Brain microvascular endothelial cell (primary cell): ENCODE measurements around the gene FOXJ1.

Experiments used
- DNase-seq: peaks from one replicate; pipeline ENCODE4 v3.0.0-alpha.2; 2020
- H3K27ac ChIP-seq: fragments of 250-450 bp; sonication (Bioruptor Pico); 2 replicates; pipeline ENCODE4 v1.5.1; 2020; ENCODE audit warnings: mild to moderate bottlenecking, moderate library complexity
- H3K27me3 ChIP-seq: fragments of 250-450 bp; sonication (Bioruptor Pico); replicated peaks from 2 replicates; pipeline ENCODE4 v1.5.1; 2020; ENCODE audit warnings: mild to moderate bottlenecking
- H3K36me3 ChIP-seq: fragments of 250-450 bp; sonication (Bioruptor Pico); replicated peaks from 2 replicates; pipeline ENCODE4 v1.5.1; 2020; ENCODE audit warnings: mild to moderate bottlenecking
- H3K4me3 ChIP-seq: 2 replicates; pipeline ENCODE4 v1.5.1; 2011; ENCODE audit warnings: low read depth, mild to moderate bottlenecking, control low read depth, low read length, moderate library complexity
- in situ Hi-C: cut with HindIII; loops from 2 replicates; pipeline ENCODE4 v1.10.0; 2017; ENCODE audit warnings: low sequenced_read_pairs, low pct_ligation_motif_present
- TF ChIP-seq, protein P1 (sequence below): IDR thresholded peaks from 2 replicates; pipeline ENCODE4 v1.5.1; 2011; ENCODE audit warnings: low read depth, mild to moderate bottlenecking, moderate library complexity, low read length, control low read depth, inconsistent platforms; ENCODE audit errors: missing control alignments

FOXJ1 gene

DNA sequence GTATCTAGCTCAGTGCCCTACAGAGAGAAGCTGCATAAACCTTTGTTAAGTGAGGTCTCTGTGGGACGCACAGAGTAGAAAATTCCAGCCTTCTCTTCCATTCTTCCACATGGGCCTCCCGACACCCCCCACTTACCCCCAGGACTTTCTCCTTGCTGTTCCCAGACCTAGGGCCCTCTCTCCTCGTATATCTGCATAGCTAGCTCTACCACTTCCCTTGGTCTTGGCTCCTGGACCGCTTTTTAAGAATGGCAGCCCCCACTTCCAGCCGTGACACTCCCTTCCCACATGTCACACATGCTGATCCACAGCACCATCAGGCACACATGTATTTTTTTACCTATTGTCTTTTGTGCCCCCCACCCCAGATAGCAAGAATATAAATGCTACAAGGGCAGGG, 16.7 kb upstream of the FOXJ1 start:
- H3K36me3 ChIP-seq = no peaks in the 10 kb centered on the region
- no peak overlapping the region for H3K27ac ChIP-seq
- in situ Hi-C loops = loop anchor here (25.0 kb wide), 1 partner anchor 105 kb away; the partner anchor contains the start of gene UBALD2
- TF ChIP-seq, protein P1, sequence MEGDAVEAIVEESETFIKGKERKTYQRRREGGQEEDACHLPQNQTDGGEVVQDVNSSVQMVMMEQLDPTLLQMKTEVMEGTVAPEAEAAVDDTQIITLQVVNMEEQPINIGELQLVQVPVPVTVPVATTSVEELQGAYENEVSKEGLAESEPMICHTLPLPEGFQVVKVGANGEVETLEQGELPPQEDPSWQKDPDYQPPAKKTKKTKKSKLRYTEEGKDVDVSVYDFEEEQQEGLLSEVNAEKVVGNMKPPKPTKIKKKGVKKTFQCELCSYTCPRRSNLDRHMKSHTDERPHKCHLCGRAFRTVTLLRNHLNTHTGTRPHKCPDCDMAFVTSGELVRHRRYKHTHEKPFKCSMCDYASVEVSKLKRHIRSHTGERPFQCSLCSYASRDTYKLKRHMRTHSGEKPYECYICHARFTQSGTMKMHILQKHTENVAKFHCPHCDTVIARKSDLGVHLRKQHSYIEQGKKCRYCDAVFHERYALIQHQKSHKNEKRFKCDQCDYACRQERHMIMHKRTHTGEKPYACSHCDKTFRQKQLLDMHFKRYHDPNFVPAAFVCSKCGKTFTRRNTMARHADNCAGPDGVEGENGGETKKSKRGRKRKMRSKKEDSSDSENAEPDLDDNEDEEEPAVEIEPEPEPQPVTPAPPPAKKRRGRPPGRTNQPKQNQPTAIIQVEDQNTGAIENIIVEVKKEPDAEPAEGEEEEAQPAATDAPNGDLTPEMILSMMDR = no peak
- no peaks in the 10 kb centered on the region for H3K27me3 ChIP-seq
- no peak for DNase-seq
- no peak overlapping the region for H3K4me3 ChIP-seq

DNA sequence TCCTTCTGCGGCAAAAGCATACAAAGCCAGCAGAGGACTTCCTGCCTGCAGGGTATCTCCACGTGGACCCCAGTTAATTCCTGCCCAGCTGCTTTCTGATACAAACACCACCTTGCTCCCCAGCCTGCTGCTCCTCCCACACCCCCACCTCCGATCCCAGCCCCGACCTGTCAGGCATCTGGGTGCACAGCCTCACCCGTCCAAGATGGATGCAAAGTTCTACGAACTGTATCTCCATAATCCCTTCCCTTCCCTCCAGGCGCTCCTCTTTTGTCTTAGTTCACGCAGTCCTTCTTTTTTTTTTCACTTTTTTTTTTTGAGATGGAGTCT, 15.6 kb upstream of the FOXJ1 start:
- Histone ChIP-seq H3K27me3 (no peaks in the 10 kb centered on the region), H3K27ac (no peak overlapping the region), H3K4me3 (no peak overlapping the region), H3K36me3 (no peaks in the 10 kb centered on the region)
- DNase-seq = no peak
- in situ Hi-C loops = loop anchor here (25.0 kb wide), 1 partner anchor 106 kb away; the partner anchor contains the start of gene UBALD2
- TF ChIP-seq, protein P1 = no peak

DNA sequence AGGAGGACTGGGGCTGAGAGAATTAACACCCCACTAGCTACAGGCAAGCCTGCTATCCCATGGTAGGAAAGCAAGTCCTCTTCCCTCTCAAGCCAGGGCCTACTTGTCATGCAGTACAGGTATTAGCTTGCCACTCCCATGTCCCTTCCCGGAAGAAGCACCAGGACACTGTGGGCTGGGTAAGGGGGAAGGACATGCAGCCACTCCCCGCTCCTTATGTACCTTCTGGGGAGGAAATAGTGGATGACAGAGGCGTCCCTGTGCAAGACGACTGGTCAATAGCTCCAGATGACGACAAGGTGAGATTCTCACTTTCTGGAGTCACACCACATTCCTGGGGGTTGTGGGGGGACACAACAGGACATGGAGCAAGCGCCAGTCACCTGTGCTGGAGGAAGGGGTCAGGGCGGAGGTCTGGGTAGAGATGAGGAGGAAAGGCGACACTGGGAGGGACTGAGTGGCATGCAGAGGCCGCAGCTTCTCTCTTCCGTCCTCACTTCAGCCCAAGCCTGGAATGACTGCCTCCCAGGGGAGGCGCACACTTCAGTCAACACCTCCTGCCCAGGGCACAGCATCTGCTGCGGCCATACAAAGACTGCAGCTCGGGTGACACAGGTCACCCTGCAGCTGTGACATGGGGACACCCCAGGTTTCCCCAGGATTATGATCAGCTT, 15.1 kb upstream of the FOXJ1 start:
- in situ Hi-C loops = loop anchor here (25.0 kb wide), 1 partner anchor 106 kb away; the partner anchor contains the start of gene UBALD2
- H3K4me3 ChIP-seq = no peak overlapping the region
- TF ChIP-seq, protein P1 = no peak
- H3K36me3 ChIP-seq = no peaks in the 10 kb centered on the region
- no peak overlapping the region for H3K27ac ChIP-seq
- H3K27me3 ChIP-seq = no peaks in the 10 kb centered on the region
- DNase-seq = no peak

DNA sequence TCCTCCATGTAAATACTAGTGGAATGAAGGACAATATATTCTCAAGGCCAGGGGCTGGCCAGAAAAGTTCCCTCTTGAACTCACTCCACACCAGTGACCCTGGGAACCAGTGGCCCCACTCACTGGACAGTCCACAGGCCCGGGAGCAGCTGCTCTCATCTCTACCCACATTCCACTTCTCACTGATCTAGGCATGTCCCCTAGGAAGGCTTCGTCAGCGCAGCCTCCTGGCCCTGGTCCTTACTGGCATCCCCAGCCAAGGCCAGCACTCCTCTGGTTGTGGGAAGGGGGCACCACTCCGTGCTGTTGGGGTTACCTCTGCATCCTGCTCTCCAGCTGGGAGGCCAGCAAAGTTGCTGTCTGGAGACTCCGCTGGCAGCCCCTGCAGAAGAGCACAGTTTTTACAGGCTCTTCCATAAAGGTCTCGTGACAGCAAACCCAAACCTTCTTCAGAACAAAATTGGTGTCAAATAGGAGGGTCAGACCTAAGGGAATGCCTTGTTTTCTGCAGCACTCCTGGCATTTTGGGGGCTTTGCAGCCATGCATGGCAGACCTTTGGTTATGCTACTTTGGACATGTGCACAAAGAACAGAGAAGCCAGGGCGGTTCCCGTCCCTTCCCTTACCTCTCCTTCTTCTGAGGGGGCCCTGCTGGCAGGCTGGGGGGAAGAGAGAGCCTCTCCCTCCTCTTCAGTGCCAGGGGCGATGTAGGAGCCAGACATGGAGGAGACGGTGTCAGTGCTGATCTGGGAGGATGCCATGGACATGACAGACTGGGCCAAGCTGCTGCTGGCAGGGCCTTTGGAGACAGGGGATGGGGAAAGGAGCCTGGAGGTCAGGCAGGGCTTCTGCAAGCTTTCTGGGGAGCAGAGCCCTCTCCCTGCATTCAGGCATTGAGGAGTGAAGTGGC, 14.1 kb upstream of the FOXJ1 start:
- H3K27me3 ChIP-seq = no peaks in the 10 kb centered on the region
- H3K27ac ChIP-seq = no peak overlapping the region
- H3K4me3 ChIP-seq = no peak overlapping the region
- TF ChIP-seq, protein P1 = no peak
- in situ Hi-C loops = loop anchor here (25.0 kb wide), 1 partner anchor 107 kb away; the partner anchor contains the start of gene UBALD2
- no peaks in the 10 kb centered on the region for H3K36me3 ChIP-seq
- DNase-seq = no peak

DNA sequence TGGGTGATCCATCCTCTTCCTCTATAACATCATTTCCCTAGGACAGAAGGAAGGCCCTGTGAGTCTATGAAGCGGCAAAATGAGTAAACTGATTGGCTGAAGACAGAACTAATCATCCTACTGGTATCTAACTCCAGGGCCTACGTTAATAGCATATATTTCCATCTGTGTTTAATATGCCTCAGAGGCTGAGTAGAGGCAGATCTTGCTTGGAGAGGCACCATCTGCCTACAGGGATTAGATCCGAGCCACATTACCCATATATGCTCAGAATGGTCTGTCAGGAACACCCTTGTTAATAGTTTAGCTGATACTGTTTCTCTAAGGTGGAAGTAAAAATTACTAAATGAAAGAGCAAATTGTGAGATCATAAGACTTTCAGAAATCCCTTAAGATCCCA, 13.2 kb upstream of the FOXJ1 start:
- in situ Hi-C loops = loop anchor here (25.0 kb wide), 1 partner anchor 108 kb away; the partner anchor contains the start of gene UBALD2
- TF ChIP-seq, protein P1 = no peak
- H3K27ac ChIP-seq = no peak overlapping the region
- DNase-seq = no peak
- no peaks in the 10 kb centered on the region for H3K36me3 ChIP-seq
- H3K4me3 ChIP-seq = no peak overlapping the region
- no peaks in the 10 kb centered on the region for H3K27me3 ChIP-seq
